ENCODE measurements around the gene SPHK1. TPM values are rescaled to one million over a fixed set of nuclear protein-coding genes. Genes with fewer than 3 reads are reported as not detected.
"Not testable (repeated sequence)": the region's sequence is repeated elsewhere in the genome, so short reads cannot be mapped to it uniquely, and the experiment has no call there.

SPHK1 gene
- total RNA-seq, 2 donors from 2014 or later: 12.2 to 46.5 TPM

DNA sequence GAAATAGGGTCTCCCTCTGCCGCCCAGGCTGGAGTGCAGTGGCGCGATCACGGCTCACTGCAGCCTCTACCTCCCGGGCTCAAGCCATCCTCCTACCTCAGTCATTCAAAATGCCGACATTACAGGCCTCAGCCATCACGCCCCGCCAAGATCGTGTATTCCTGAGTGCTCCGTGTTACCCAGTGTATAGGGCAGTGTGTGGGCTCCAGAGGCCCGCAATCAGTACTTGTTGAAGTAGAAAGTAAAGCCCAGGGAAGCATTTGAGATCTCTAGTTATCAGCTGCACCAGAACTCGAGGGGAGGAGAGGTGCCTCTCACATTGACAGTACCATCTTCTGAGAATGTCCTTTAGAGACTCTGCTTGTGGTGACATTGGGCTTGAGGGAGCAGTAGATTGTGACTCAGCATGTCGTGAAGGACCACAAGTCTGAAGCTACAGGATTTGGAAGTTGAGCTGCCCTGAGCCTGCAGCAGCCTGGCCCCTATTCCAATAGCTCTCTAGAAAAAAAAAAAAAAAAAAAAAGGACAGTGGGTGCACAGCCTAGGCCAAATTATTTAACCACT is 29.6 kb upstream of the SPHK1 start:
- no peak overlapping the region for H3K4me3 ChIP-seq

DNA sequence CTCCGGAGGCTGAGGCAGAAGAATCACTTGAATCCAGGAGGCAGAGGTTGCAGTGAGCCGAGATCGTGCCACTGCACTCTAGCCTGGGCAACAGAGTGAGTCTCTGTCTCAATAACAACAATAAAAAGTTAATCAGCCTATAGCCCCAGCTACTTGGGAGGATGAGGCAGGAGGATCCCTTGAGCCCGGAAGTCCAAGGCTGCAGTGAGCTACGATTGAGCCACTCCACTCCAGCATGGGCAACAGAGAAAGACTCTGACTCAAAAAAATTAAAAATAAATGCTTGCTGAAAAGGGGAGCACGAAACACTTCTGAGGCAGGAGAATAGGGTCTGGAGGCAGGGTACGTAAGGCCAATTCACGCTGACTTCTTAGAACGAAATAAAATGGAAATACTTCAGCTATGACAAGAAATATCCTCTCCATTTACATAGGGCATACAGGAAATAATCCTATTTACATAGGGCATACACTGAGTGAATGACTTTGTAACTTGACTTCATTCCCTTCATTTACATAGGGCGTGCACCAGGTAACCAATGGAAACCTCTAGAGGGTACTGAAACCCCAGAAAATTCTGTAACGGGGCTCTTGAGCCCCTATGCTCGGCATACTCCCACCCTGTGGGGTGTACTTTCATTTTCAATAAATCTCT is 27.5 kb upstream of the SPHK1 start:
- H3K27me3 ChIP-seq: no peaks in the 10 kb centered on the region
- ATAC-seq (no peak), DNase-seq (no peak)
- TF ChIP-seq POLR2A (IDR thresholded peaks at IDR 0.05): no peak
- TF ChIP-seq, protein P1, sequence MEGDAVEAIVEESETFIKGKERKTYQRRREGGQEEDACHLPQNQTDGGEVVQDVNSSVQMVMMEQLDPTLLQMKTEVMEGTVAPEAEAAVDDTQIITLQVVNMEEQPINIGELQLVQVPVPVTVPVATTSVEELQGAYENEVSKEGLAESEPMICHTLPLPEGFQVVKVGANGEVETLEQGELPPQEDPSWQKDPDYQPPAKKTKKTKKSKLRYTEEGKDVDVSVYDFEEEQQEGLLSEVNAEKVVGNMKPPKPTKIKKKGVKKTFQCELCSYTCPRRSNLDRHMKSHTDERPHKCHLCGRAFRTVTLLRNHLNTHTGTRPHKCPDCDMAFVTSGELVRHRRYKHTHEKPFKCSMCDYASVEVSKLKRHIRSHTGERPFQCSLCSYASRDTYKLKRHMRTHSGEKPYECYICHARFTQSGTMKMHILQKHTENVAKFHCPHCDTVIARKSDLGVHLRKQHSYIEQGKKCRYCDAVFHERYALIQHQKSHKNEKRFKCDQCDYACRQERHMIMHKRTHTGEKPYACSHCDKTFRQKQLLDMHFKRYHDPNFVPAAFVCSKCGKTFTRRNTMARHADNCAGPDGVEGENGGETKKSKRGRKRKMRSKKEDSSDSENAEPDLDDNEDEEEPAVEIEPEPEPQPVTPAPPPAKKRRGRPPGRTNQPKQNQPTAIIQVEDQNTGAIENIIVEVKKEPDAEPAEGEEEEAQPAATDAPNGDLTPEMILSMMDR (IDR thresholded peaks at IDR 0.05): no peak
- no peak overlapping the region for H3K27ac ChIP-seq
- H3K4me3 ChIP-seq: no peak overlapping the region
- peaks cover 11% of the 10 kb centered on the region for H3K4me1 ChIP-seq
- H3K36me3 ChIP-seq (replicated peaks in 1 of 2; ENCODE audit: insufficient read depth in 1 of 2, low read depth in 2 of 2): no peaks in the 10 kb centered on the region
- H3K9me3 ChIP-seq: no peaks in the 10 kb centered on the region
- intact Hi-C loops (cut with DNase I): no loop called here
- 55 to 61% methylated on average over 12 of the region's 12 CpGs for WGBS, 2 donors

More for the DNA sequence above, 29.6 kb upstream of the SPHK1 start:
- Histone ChIP-seq H3K27ac (no peak overlapping the region), H3K27me3 (no peaks in the 10 kb centered on the region), H3K9me3 (no peaks in the 10 kb centered on the region), H3K4me1 (peaks cover 19% of the 10 kb centered on the region), H3K36me3 (replicated peaks in 1 of 2; ENCODE audit: insufficient read depth in 1 of 2, low read depth in 2 of 2) (no peaks in the 10 kb centered on the region)
- WGBS, 2 donors: 47 to 55% methylated on average over 10 to 13 of the region's 13 CpGs
- intact Hi-C loops (cut with DNase I): no loop called here
- TF ChIP-seq, protein P1 (IDR thresholded peaks at IDR 0.05): no peak
- TF ChIP-seq POLR2A (IDR thresholded peaks at IDR 0.05): no peak
- DNase-seq (no peak), ATAC-seq (no peak)

DNA sequence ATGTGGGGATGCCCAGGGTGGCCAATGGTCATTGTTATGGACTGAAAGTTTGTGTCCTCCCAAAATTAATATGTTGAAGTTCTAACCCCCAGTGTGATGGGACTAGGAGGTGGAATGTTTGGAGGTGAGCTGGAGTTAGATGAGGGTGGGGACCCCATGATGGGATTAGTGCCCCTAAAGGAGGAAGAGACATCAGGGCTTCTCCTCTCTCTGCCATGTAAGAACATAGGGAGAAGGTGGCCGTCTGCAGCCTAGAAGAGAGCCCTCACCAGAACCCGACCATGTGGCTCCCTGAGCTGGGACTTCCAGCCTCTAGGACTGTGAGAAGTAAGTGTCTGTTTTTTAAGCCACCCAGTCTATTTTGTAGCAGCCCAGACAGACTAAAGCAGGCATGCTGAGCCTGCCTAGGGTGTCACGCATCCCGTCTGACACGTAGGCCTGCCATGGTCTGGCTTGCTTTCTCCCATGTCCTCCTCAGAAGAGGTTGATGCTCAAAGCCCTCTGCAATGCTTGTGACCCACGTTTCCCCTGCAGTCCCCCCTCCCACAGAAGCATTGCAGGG is 26.7 kb upstream of the SPHK1 start:
- ATAC-seq: no peak
- 71 to 74% methylated on average over 5 to 6 of the region's 6 CpGs for WGBS, 2 donors
- no peaks in the 10 kb centered on the region for H3K9me3 ChIP-seq
- intact Hi-C loops (cut with DNase I): no loop called here
- DNase-seq: no peak
- peaks cover 9% of the 10 kb centered on the region for H3K4me1 ChIP-seq
- H3K27ac ChIP-seq: no peak overlapping the region
- no peak overlapping the region for H3K4me3 ChIP-seq
- TF ChIP-seq, protein P1 (IDR thresholded peaks at IDR 0.05): no peak
- TF ChIP-seq POLR2A (IDR thresholded peaks at IDR 0.05): no peak
- no peaks in the 10 kb centered on the region for H3K27me3 ChIP-seq
- H3K36me3 ChIP-seq (replicated peaks in 1 of 2; ENCODE audit: insufficient read depth in 1 of 2, low read depth in 2 of 2): no peaks in the 10 kb centered on the region

DNA sequence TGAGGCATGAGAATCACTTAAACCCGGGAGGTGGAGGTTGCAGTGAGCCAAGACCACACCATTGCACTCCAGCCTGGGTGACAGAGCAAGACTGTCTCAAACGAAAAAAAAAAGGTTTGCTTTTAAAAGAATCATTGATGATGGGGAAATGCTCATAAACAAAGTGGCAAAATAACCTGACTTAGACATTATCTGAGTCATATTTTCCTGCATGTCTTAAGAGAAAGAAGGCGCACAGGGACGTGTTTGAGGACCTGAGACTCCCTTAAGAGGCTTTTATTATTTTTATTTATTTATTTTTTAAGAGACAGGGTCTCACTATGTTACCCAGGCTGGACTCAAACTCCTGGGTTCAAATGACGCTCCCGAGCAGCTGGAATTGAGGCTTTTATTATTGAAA is 25.0 kb upstream of the SPHK1 start:
- H3K4me1 ChIP-seq: peaks cover 9% of the 10 kb centered on the region
- no peaks in the 10 kb centered on the region for H3K27me3 ChIP-seq
- WGBS, 2 donors: 79 to 83% methylated on average over 6 of the region's 6 CpGs
- intact Hi-C loops (cut with DNase I): no loop called here
- H3K27ac ChIP-seq: no peak overlapping the region
- no peaks in the 10 kb centered on the region for H3K9me3 ChIP-seq
- H3K36me3 ChIP-seq (replicated peaks in 1 of 2; ENCODE audit: insufficient read depth in 1 of 2, low read depth in 2 of 2): no peaks in the 10 kb centered on the region
- no peak for TF ChIP-seq POLR2A (IDR thresholded peaks at IDR 0.05)
- no peak overlapping the region for H3K4me3 ChIP-seq
- ATAC-seq (no peak), DNase-seq (no peak)

DNA sequence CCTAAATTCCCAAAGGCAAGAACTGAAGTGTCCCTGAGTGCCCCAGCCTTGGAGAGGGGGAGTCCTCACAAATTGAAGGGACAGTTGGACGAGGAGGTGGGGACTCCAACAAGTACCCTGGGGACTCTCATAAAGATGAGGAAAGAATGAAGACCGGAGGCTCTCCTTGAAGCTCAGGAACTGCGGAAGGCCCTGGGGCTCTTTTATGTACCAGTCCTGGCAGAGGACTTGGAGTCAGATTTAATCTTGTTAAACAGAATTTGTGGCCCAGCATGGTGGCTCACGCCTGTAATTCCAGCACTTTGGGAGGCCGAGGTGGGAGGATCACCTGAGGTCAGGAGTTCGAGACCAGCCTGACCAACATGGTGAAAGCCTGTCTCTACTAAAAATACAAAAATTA is 24.6 kb upstream of the SPHK1 start:
- H3K4me1 ChIP-seq; ATAC-seq; H3K27me3 ChIP-seq; H3K27ac ChIP-seq; H3K36me3 ChIP-seq (replicated peaks in 1 of 2; ENCODE audit: insufficient read depth in 1 of 2, low read depth in 2 of 2); H3K9me3 ChIP-seq; intact Hi-C loops (cut with DNase I); DNase-seq; H3K4me3 ChIP-seq: not testable (repeated sequence)
- WGBS, 2 donors: 61 to 71% methylated on average over 6 of the region's 6 CpGs

All from body of pancreas (tissue), 4 donors.